GM13977 (cell line): ENCODE data around the gene PLCB1.
"Not testable (repeated sequence)": the region's sequence is repeated elsewhere in the genome, so short reads cannot be mapped to it uniquely, and the experiment has no call there.

Source experiments
- DNase-seq: peaks from one replicate; pipeline ENCODE4 v3.0.0; 2012; ENCODE audit warnings: low spot score
- CTCF ChIP-seq: IDR thresholded peaks from 2 replicates; pipeline ENCODE4 v1.5.1; 2012; ENCODE audit warnings: mild to moderate bottlenecking, control low read depth; ENCODE audit not compliant: insufficient read depth; ENCODE audit errors: extremely low read depth, missing control alignments
- in situ Hi-C: fragments of 300-500 bp; cut with MboI; formaldehyde crosslinking; loops from one replicate; pipeline ENCODE4 v1.12.0; 2022; ENCODE audit warnings: low sequenced_read_pairs, low pct_unique_long_range_greater_than_20kb, mixed read lengths, inconsistent platforms; ENCODE audit not compliant: unreplicated experiment

The PLCB1 gene

DNA sequence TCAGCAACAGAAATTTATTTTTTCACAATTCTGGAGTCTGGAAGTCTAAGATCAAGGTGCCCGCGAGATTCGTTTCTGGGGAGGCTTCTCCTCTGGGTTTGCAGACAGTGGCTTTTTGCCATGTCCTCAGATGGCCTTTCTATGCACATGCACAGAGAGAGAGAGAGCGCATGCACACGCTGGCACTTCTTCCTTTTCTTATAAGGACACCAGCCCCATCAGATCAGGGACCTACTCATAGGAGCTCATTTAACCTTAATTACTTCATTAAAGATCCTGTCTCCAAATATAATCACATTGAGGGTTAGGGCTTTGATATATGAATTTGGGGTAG, 676.1 kb downstream of the PLCB1 start:
- no peak for DNase-seq
- no peak for TF ChIP-seq CTCF
- in situ Hi-C loops, result no loop called here

GRCh38 chr20:8809107-8809953, 677.3 kb downstream of the PLCB1 start:
- in situ Hi-C loops, result no loop called here
- no peak for DNase-seq

GRCh38 chr20:8811801-8812594, 679.9 kb downstream of the PLCB1 start:
- in situ Hi-C loops, result no loop called here
- DNase-seq, result no peak
- no peak for TF ChIP-seq CTCF

More at GRCh38 chr20:8809107-8809953, 677.3 kb downstream of the PLCB1 start:
- no peak for TF ChIP-seq CTCF

- TF ChIP-seq CTCF, result no peak
- in situ Hi-C loops, result no loop called here
- no peak for DNase-seq
These were observed 680.8 kb downstream of the PLCB1 start for GRCh38 chr20:8812817-8813216.

- in situ Hi-C loops, result no loop called here
- no peak for DNase-seq
- TF ChIP-seq CTCF, result no peak
These were observed 683.1 kb downstream of the PLCB1 start for GRCh38 chr20:8815208-8815607.

DNA sequence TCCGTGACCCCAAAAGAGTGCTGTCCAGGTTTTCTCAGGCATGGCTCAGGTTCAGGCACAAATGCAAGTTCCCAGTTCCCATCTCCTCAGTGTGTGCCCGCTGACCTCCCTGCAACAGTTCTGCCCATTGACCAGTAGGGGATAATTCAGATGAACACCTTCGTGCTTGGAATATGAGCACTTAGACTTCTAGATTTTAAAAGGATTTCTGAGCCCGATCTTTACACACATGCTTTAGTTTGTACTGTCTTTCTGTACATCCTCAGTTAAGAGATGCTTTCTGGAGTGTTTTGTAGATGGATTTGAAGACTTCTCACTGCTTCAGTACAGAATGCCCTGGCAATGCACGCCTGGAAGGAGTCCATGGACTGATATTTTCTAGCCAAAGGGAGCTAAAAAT, 697.2 kb downstream of the PLCB1 start:
- in situ Hi-C loops, result no loop called here
- no peak for TF ChIP-seq CTCF
- no peak for DNase-seq

DNA sequence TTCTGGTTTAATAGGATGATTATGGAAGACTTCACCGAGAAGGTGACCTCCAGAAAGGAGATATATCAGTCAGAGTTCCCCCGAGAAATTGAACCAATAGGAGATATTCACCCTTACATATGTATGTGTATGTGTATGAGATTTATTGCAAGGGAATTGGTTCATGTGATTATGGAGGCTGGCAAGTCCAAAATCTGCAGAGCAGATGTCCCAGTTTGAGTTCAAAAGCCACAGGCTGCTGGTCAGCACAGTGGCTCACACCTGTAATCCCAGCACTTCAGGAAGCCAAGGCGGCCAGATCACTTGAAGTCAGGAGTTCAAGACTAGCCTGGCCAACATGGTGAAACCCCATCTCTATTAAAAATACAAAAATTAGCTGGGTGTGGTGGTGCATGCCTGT, 702.2 kb downstream of the PLCB1 start:
- DNase-seq, in situ Hi-C loops: not testable (repeated sequence)
